HG03432 (cell line): ENCODE data around the gene LANCL3.
"Not testable (repeated sequence)": the region's sequence is repeated elsewhere in the genome, so short reads cannot be mapped to it uniquely, and the experiment has no call there.

Experiments
- ATAC-seq: cut with Tn5 transposase; IDR thresholded peaks from one replicate; pipeline ENCODE4 v1.9.1; 2021; ENCODE audit warnings: mild to moderate bottlenecking, moderate library complexity; ENCODE audit not compliant: unreplicated experiment

The LANCL3 gene

DNA sequence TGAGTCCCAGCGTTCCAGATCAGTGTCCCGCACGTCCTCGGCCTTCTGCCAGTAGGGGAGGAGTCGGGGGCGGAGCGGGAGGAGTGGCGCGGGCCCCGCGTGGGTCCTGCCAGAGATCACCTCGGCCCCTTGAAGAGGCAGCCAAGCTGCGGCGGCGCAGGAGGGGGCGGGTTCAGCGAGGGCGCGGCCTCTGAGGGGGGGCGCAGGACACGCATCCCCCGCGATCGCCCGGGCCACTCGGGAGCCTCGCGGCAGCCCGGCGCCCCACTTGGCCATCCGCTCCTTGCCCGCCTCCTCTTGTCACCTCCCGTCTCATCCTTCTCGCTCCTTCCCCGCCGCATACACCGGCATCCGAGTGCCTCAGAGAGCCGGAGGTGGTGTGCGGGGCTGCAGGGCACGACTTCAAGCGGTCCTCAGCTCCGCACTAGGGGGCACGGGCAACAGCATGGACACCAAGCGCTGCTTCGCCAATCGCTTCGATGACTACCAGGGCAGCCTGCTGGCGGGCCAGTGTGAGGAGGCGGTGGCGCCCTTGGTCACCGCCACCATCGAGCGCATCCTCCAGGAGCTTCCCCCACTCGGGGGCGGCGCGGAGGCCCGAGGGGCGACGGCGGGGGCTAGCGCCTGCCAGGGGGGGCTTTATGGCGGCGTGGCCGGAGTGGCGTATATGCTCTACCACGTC lies at the start of gene LANCL3:
TSS of gene LANCL3 (plus strand) at position 236 of the 682 bp plus-strand sequence. CDS start at position 446, 210 bp downstream.
- not testable (repeated sequence) for ATAC-seq

- not testable (repeated sequence) for ATAC-seq
Measured at GRCh38 chrX:37523673-37524072, 47.8 kb upstream of the LANCL3 start.

DNA sequence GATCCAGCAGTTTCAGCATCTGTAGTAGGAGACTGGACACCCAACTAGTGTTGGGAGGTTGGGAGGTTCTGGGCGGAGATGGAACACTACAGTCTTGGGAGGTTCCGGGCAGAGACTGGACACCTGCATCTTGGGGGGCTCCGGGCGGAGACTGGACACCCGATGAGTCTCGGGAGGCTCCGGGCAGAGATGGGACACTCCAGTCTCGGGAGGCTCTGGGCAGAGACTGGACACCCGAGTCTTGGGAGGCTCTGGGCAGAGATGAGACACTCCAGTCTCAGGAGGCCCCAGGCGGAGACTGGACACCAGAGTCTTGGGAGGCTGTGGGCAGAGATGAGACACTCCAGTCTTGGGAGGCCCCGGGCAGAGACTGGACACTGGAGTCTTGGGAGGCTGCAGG lies 29.5 kb upstream of the LANCL3 start:
- no peak for ATAC-seq

DNA sequence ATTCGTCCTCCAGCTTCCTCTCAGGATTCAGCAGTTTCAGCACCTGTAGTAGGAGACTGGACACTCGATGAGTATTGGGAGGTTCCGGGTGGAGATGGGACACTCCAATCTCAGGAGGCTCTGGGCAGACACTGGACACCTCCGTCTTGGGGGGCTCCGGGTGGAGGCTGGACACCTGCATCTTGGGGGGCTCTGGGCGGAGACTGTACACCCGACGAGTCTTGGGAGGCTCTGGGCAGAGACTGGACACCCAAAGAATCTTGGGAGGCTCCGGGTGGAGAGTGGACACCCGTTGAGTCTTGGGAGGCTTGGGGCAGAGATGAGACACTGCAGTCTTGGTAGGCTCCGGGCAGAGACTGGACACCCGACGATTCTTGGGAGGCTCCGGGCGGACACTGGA lies 28.7 kb upstream of the LANCL3 start:
- no peak for ATAC-seq

GRCh38 chrX:37543324-37543723 lies 28.1 kb upstream of the LANCL3 start:
- no peak for ATAC-seq

GRCh38 chrX:37544531-37544930 lies 26.9 kb upstream of the LANCL3 start:
- not testable (repeated sequence) for ATAC-seq

DNA sequence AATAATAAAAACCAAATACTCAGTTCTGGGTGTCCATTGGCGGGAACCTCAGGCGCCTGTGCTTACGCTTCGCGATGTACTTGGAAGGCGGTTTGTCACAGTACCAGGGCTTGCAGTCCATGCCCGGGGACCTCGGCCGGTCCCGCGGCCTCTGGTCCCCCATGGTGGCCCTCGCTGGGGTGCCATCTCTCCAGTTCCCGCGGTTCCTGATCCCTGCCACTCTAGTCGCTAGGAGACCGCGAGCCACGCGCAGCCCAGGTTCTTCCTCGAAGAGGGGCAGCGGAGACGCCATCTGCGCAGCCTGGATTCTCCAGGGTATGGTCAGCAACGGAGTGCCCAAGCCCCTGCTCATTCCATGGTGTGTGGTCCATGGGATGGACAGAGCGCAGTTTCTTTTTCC lies 26.4 kb upstream of the LANCL3 start:
- ATAC-seq = no peak

- ATAC-seq = not testable (repeated sequence)
Measured at GRCh38 chrX:37549619-37550018, 21.8 kb upstream of the LANCL3 start.

- ATAC-seq = no peak
Measured at GRCh38 chrX:37553476-37553875, 18.0 kb upstream of the LANCL3 start.

DNA sequence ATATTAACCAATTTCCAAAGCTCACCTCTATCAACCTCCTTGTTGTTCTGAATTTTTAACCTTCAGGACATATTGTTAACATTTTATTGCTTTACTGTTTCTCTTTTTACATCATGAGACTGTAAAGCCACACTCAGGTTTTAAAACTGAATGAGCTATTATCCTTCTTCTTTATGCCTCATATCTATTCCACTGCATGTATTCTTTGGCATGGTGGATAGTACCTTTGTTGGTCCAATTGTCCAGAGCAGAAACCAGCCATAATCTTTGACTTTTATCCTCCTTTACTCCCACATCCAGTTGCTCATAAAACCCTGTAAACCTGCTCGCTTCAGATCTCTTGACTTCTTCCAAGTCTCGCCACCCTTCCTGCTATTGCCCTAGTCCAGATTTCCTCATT lies 6.2 kb upstream of the LANCL3 start:
- ATAC-seq = not testable (repeated sequence)

DNA sequence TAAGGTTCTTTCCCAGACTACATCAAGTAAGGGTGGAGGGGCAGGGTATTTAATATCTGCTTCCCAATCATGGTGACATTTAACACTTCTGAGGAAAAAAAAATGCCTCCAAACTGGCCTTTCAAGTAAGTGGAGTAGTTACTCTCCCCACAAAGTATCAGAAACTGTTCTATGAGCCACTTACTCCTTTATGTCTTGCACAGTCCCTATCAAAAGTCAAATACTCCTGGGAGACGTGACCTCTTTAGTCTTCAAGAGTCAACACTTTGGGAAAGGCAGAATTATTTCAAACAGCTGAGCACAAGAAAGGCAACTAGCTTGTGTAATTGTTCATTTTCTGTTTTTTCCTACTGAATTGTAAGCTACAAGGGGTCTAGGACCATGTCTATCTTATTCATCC lies 1.1 kb upstream of the LANCL3 start:
- not testable (repeated sequence) for ATAC-seq

DNA sequence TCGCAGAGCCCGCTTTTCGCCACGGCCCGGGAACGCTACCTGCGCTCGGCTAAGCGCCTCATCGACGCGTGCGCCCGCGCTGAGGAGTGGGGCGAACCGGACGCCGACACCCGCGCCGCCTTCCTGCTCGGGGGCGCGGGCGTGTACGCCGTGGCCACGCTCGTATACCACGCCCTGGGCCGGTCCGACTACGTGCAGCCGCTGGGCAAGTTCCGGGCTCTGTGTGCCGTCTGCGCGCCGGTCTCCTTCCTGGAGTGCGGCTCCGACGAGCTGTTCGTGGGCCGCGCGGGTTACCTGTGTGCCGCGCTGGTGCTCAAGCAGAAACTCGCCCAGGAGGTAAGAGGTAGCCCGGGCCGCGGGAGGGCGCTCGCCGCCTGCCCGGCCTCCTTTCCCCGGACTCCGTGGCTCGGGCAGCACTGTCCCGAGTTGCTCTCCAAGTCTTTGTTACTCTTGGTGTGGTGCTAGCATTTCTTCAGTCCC lies 687 bp downstream of the LANCL3 start:
- not testable (repeated sequence) for ATAC-seq

- ATAC-seq = not testable (repeated sequence)
Measured at GRCh38 chrX:37573121-37573520, 1.7 kb downstream of the LANCL3 start.

DNA sequence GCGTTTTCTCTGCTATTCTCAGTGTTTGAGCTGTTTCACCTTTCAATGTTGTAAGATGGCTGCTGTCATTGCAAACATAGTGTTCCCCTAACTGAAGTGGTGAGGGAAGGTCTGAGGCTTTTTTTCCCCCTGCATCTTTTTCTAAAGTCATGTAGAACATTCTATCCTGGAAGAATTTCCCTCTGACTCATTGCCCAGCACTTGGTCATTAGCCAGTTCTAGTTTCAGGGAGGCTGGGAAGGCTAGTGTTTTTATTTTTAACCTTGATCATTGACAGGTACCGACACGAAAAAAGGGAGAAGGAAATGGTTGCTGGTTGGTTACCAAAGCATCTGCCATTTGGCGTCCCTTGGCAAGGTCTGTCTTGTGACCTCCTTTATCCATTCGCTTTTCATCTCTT lies 6.6 kb downstream of the LANCL3 start:
- ATAC-seq = no peak

- no peak for ATAC-seq
Measured at GRCh38 chrX:37580080-37580479, 8.6 kb downstream of the LANCL3 start.

GRCh38 chrX:37587337-37587736 lies 15.9 kb downstream of the LANCL3 start:
- ATAC-seq = not testable (repeated sequence)

DNA sequence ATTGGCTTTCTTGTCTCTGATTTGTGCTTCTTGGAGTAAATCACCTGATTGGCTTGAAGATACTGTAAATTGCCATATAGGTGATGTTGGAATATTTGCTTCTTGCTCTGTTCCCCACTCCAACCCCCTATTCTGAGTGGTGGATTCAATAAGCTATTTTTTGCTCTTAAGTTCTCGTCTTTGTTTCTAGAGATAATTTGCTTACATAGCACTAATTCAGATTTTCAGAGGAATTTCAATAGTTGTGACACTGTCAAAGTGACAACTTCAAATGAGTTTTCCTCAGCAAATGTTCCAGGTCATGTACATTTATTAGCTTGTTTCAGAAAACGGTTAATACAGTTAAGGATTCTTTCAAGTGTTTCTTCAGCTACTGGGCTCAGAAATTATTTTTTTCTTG lies 18.6 kb downstream of the LANCL3 start:
- no peak for ATAC-seq

- no peak for ATAC-seq
Measured at GRCh38 chrX:37594755-37595382, 23.4 kb downstream of the LANCL3 start.

- no peak for ATAC-seq
Measured at GRCh38 chrX:37599729-37600128, 28.3 kb downstream of the LANCL3 start.

GRCh38 chrX:37603938-37604409 lies 32.5 kb downstream of the LANCL3 start:
- peak; percentile 69 for ATAC-seq

- no peak for ATAC-seq
Measured at GRCh38 chrX:37607243-37607642, 35.8 kb downstream of the LANCL3 start.

DNA sequence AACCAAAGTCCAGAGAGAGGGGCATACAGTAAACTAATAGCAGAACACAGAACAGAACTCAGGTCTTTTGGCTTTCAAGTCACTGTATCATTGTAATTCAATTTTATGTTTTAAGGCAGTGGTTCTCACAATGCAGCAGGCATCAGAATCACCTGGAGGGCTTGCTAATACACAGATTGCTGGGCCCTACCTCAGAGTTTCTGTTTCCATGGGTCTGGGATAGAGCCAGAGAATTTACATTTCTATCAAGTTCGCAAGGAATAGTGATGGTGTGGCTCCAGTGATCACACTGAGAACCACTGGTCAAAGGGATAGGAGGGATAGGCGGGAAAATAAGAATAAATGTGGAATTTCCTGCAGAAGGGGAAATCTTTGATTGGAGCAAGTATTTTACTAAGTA lies 36.7 kb downstream of the LANCL3 start:
- ATAC-seq = no peak
